HG03571 (cell line): Measurements from ENCODE around the gene COX8A.
A peak's percentile ranks its signal among the peaks of the same experiment; 100 is the strongest.
"Not testable (repeated sequence)": the region's sequence is repeated elsewhere in the genome, so short reads cannot be mapped to it uniquely, and the experiment has no call there.

Experiments used
- ATAC-seq: cut with Tn5 transposase; IDR thresholded peaks from one replicate; pipeline ENCODE4 v1.9.1; 2021; ENCODE audit not compliant: unreplicated experiment

Gene COX8A

GRCh38 chr11:63969461-63969860 lies 5.0 kb upstream of the COX8A start:
- no peak for ATAC-seq

- ATAC-seq, result no peak
These were observed 3.5 kb upstream of the COX8A start for GRCh38 chr11:63970902-63971301.

- not testable (repeated sequence) for ATAC-seq
These were observed 535 bp upstream of the COX8A start for GRCh38 chr11:63973912-63974258.

GRCh38 chr11:63978551-63979239 lies 4.3 kb downstream of the COX8A start:
- ATAC-seq, result no peak

GRCh38 chr11:63979426-63979825 lies 5.0 kb downstream of the COX8A start:
- ATAC-seq, result no peak

- peak; percentile 40 for ATAC-seq
These were observed 11.4 kb downstream of the COX8A start for GRCh38 chr11:63985812-63986155.

- peak; percentile 75 for ATAC-seq
These were observed 11.9 kb downstream of the COX8A start, which contains the start of gene OTUB1 for GRCh38 chr11:63986156-63986931. TSS of gene OTUB1 (plus strand) at chr11:63986438. CDS start at chr11:63986457, 19 bp downstream.

GRCh38 chr11:63986932-63987513 lies 12.6 kb downstream of the COX8A start:
- no peak for ATAC-seq

- ATAC-seq, result no peak
These were observed 17.1 kb downstream of the COX8A start for GRCh38 chr11:63991558-63991957.

- ATAC-seq, result no peak
These were observed 18.7 kb downstream of the COX8A start for GRCh38 chr11:63993100-63993499.

- ATAC-seq, result no peak
These were observed 19.6 kb downstream of the COX8A start for GRCh38 chr11:63993993-63994392.

GRCh38 chr11:63996512-63996911 lies 22.1 kb downstream of the COX8A start:
- ATAC-seq, result no peak

GRCh38 chr11:63997104-63997700 lies 22.8 kb downstream of the COX8A start:
- no peak for ATAC-seq

GRCh38 chr11:63997801-63998337 lies 23.4 kb downstream of the COX8A start:
- ATAC-seq, result no peak

GRCh38 chr11:63998558-63999348 lies 24.3 kb downstream of the COX8A start:
- ATAC-seq, result no peak

- ATAC-seq, result no peak
These were observed 25.1 kb downstream of the COX8A start for GRCh38 chr11:63999349-64000025.

- no peak for ATAC-seq
These were observed 25.8 kb downstream of the COX8A start for GRCh38 chr11:64000026-64000739.

GRCh38 chr11:64000740-64001483 lies 26.5 kb downstream of the COX8A start:
- ATAC-seq, result no peak
